ENCODE results near the gene FES. TPM values are rescaled to one million over a fixed set of nuclear protein-coding genes. Genes with fewer than 3 reads are reported as not detected.
A peak's percentile ranks its signal among the peaks of the same experiment; 100 is the strongest.

Gene FES
- total and polyA plus RNA-seq, 2 of the 13 experiments (the other 11 are each of a cell fraction or from before 2014, with no cell fraction given), result 4.0 to 9.5 TPM

DNA sequence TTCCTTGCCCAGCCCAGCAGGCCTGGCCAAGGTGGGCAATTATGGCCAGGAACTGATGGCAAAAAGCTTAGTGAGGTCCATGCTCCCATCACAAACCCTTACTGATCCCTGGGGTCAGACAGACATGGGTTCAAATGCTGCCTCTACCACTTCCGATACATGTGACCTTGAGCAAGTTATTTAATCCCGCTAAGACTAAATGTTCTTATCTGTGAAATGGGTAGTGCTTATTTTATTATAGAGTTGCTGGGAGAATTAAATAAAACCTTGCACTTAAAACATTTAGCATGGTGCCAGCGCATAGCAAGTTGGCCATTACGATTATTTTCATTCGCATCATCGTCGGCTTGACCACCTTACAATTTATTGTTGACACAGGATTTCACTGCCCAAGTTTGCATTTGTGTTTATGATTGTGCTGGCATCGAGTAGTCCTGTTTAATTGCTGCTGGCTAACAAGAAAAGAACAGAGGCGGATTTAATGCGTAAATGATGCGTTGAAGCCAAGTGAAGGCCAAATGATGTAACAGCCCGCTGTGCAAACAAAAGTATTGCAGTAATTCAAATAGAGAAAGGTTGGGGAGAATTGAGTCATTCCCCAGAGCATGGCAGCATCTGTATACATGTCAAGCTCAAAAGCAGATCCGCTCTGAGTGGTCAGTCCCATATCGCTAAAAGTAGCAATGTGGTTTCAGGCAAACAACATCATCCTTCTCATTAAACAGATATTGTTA is 23.2 kb upstream of the FES start (continued):
- TF ChIP-seq ZGPAT (CRISPR knock-in tag; IDR thresholded peaks at IDR 0.05) (peak; percentile 83), FOXM1 (CRISPR knock-in tag; IDR thresholded peaks at IDR 0.05) (no peak), FOXA1 (IDR thresholded peaks at IDR 0.05) (no peak), FOXA1 (CRISPR knock-in tag; IDR thresholded peaks at IDR 0.05) (peak; percentile 95), SALL2 (CRISPR knock-in tag; IDR thresholded peaks at IDR 0.05) (no peak), ZNF615 (CRISPR knock-in tag; IDR thresholded peaks at IDR 0.05; ENCODE audit: borderline replicate concordance) (no peak), ZNF275 (CRISPR knock-in tag; IDR thresholded peaks at IDR 0.05; ENCODE audit: borderline replicate concordance) (no peak), KMT2A (CRISPR knock-in tag; IDR thresholded peaks at IDR 0.05) (no peak), IRF2 (CRISPR knock-in tag; IDR thresholded peaks at IDR 0.05) (peak; percentile 53), ZNF788 (CRISPR knock-in tag; IDR thresholded peaks at IDR 0.05; ENCODE audit: borderline replicate concordance) (peak; percentile 43; the same call in 1 of the 2 replicates), ZSCAN22 (CRISPR knock-in tag; IDR thresholded peaks at IDR 0.05) (no peak), ZFY (CRISPR knock-in tag; IDR thresholded peaks at IDR 0.05) (peak; percentile 49), ZNF260 (CRISPR knock-in tag; IDR thresholded peaks at IDR 0.05; ENCODE audit: borderline replicate concordance, low read depth) (no peak), ARID5B (CRISPR knock-in tag; IDR thresholded peaks at IDR 0.05) (peak; percentile 96), MEF2D (CRISPR knock-in tag; IDR thresholded peaks at IDR 0.05) (0 out of 2 replicates have a peak, but pooled peaks have one; percentile 50), ZNF143 (CRISPR knock-in tag; IDR thresholded peaks at IDR 0.05) (no peak), SP5 (CRISPR knock-in tag; IDR thresholded peaks at IDR 0.05; ENCODE audit: borderline replicate concordance, low read depth) (peak; percentile 59; the same call in 1 of the 2 replicates), GATAD1 (CRISPR knock-in tag; IDR thresholded peaks at IDR 0.05) (peak; percentile 43; the same call in 1 of the 2 replicates)
- TF ChIP-seq, protein P1, sequence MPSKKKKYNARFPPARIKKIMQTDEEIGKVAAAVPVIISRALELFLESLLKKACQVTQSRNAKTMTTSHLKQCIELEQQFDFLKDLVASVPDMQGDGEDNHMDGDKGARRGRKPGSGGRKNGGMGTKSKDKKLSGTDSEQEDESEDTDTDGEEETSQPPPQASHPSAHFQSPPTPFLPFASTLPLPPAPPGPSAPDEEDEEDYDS (CRISPR knock-in tag; IDR thresholded peaks at IDR 0.05), result 0 out of 2 replicates have a peak, but pooled peaks have one; percentile 14
- TF ChIP-seq, protein P2, sequence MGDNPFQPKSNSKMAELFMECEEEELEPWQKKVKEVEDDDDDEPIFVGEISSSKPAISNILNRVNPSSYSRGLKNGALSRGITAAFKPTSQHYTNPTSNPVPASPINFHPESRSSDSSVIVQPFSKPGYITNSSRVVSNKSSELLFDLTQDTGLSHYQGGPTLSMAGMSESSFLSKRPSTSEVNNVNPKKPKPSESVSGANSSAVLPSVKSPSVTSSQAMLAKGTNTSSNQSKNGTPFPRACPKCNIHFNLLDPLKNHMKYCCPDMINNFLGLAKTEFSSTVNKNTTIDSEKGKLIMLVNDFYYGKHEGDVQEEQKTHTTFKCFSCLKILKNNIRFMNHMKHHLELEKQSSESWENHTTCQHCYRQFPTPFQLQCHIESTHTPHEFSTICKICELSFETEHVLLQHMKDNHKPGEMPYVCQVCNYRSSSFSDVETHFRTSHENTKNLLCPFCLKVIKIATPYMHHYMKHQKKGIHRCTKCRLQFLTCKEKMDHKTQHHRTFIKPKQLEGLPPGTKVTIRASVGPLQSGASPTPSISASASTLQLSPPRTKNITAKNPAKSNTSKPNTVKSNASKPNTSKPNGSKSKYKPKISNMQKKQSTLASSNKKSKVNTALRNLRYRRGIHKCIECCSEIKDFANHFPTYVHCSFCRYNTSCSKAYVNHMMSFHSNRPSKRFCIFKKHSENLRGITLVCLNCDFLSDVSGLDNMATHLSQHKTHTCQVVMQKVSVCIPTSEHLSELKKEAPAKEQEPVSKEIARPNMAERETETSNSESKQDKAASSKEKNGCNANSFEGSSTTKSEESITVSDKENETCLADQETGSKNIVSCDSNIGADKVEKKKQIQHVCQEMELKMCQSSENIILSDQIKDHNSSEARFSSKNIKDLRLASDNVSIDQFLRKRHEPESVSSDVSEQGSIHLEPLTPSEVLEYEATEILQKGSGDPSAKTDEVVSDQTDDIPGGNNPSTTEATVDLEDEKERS (CRISPR knock-in tag; IDR thresholded peaks at IDR 0.05), result no peak

Measured in HepG2 (cell line).